GM18907 (cell line): Measurements from ENCODE around the gene ZBTB20.

Experiments used
- ATAC-seq: cut with Tn5 transposase; IDR thresholded peaks from one replicate; pipeline ENCODE4 v1.9.1; 2021; ENCODE audit warnings: mild to moderate bottlenecking, moderate library complexity; ENCODE audit not compliant: unreplicated experiment

Gene ZBTB20

DNA sequence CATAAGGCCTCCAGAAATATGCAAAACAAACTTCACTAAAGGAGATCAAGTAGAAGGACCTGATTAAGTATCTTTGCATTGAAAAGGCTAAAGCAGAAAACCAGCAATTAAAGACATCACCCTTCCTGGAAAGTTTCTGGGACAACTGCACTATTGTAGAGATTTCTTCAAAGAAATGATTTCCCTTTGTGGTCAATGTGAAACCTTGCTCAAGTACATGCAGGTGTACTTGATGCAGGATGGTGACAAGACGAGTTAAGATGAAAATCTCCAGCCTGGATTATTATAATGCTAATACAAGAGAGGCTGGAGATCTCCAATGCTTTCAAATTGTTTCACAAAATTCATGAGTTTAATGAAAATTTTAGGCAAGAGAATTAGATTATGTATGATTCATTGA, 644.9 kb downstream of the ZBTB20 start:
- no peak for ATAC-seq

DNA sequence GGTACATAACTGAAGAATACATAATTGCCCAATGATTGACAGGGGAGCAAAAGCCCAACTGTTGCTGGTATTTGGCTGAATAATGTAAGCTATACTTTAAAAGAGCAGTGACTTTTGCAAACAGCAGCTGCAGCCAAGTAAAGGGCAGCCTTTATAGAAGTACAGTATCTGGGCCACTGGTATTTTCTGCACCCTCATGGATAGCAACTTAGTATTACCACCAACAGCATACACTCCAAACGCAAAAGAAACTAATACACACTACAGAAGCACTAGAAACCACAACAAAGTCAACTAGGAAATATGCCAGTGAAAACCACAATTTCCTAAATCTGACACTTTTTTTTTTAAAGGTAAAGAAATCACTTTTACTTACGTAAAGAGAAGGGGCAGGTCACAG, 647.1 kb downstream of the ZBTB20 start:
- ATAC-seq, result no peak

- no peak for ATAC-seq
Measured at GRCh38 chr3:114498539-114499370, 648.3 kb downstream of the ZBTB20 start.

DNA sequence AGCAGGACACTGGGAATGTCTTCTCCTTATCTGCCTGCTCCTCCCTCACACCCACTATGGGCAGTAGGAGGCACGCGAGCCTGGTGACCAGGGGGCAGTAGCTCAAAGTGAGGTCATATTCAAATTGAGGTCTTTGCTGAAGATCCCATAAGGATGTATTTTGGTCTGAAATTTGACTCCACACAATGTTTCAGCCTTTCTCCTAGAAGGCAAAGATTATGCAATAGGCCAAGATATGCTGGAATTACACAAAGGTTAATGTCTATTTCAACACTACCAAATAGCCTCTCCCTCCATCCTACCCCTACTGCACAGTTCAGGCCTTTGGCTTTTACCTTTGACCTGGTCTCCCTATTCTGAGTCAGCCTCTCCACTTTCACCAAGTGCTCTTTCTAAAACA, 650.2 kb downstream of the ZBTB20 start:
- no peak for ATAC-seq

DNA sequence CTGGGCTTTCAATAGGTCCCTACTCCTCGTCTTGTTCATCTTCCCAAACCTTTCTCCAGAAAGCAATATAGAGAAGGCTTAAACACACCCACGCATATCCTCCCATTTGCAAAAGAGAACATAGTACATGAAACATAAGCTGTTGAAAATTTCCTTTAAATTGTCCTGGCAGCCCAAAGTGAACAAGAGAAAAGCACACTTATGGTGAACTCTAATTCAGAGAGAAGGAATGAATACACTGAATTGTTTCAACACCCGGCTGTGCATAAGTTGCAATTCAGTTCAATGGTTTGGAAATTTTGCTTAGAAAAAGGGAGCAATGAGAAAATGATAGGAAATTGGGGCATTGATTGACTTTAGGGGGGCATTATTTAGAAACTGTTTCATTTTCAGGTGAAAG, 650.6 kb downstream of the ZBTB20 start:
- no peak for ATAC-seq

GRCh38 chr3:114496021-114496434, 651.1 kb downstream of the ZBTB20 start:
- ATAC-seq, result no peak

- no peak for ATAC-seq
Measured at GRCh38 chr3:114494498-114494897, 652.6 kb downstream of the ZBTB20 start.

GRCh38 chr3:114490829-114491228, 656.3 kb downstream of the ZBTB20 start:
- no peak for ATAC-seq

- no peak for ATAC-seq
Measured at GRCh38 chr3:114487502-114487901, 659.6 kb downstream of the ZBTB20 start.

DNA sequence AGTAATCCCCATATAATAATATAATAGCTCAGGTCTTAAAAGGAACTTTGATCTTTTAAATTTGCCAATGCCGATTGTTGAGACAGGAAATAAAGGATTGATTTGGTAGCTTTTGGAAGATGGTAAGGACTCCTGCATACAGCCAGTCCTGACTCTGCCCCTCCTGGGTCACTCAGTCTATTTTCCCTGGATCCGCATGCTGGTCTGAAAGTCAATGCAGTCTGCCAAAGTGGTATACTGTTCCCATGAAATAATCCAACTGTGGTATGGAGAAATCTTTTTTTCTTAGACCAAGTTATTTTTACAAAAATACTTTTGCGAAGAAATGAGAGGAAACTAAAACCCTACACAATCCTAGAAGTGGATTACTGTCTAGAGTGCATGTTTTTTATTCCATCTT, 662.2 kb downstream of the ZBTB20 start:
- ATAC-seq, result no peak

- no peak for ATAC-seq
Measured at GRCh38 chr3:114481113-114481512, 666.0 kb downstream of the ZBTB20 start.

- ATAC-seq, result no peak
Measured at GRCh38 chr3:114480442-114480841, 666.6 kb downstream of the ZBTB20 start.

GRCh38 chr3:114478801-114479200, 668.3 kb downstream of the ZBTB20 start:
- ATAC-seq, result no peak

DNA sequence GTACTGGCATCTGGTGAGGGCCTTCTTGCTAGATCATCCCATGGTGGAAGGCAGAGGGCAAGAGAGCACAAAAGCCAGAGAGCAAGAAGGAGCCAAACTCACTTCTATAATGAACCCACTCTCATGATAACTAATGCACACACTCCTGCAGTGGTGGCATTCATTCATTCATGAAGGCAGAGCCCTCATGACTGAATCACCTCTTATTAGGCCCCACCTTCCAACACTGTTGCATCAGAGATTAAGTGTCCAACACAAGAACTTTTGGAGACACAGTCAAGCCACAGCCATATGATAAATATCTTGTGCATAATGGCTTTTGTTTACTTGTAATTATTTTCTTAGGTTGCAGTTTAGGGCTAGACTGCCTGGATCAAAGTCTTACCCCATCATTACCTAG, 670.6 kb downstream of the ZBTB20 start:
- no peak for ATAC-seq

DNA sequence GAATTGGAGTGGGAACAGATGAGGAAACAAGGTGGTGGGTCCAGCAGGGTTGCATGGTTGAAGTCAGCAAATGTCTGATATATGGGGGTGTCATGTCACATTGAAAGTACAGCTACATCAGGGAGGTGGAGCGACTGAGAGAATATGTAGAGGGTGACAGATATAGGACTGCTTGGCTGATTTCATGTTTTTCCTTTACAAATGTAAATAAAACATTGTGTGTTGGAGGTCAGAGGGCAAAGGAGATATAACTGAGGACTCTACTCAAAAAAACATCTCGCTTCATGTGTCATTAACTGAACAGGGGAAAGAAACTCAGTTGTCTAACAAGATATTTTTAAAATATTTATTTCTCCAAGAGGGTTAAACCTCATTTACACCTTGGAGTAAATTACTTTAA, 675.6 kb downstream of the ZBTB20 start:
- no peak for ATAC-seq

DNA sequence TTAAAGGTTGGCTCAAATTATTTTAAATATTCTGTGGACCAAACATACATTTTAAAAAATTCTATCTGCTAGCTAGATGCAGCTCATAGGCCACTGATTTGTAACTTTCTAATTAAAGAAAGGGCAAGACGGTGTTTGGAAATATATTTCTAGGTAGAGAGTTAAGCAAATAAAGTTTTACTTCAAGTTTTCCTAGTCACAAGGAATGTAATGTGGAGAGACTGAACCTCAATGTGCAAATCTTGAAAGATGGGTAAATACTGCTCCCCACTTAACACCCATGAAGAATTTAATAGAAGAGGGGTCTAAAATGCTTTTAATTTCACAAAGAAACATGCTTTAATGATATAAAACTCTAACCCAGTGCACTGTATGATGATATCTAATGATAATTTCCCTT, 678.0 kb downstream of the ZBTB20 start:
- ATAC-seq, result no peak

DNA sequence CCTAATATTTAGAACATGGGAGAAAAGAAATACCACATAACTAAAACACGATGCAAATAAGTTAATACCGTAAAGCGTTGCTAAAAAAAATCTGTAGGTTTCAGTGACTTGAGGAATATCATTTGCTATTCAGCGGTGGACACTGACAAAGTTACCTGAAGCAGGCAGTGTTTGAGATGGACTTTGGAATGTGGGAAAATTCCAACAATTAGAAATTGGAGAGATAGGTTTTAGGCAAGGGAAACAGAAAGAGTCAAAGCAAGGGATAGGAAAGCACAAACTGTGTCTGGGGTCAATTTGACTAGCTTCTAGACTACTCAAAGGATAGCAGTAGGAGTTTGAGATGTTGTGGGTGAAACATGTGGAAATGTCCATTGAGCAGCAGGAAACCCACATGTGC, 680.3 kb downstream of the ZBTB20 start:
- ATAC-seq, result no peak

DNA sequence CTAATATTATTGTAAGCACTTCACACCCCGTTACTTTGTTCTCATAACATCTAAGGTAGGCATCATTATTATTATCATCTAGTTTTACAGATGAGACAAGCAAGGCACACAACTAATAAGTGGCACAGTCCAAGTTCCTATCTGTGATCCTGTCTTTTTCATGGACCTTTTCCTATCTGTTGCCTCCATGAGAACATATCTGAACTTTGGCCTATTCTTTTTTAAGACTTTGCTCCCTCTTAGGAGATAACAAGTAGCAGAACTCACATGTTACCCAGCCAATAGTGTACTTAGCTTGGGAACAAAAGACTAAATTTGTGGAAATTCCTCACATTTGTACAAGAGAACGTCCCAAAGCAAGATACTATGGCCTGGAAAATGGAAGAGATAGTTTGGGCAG, 680.8 kb downstream of the ZBTB20 start:
- no peak for ATAC-seq

DNA sequence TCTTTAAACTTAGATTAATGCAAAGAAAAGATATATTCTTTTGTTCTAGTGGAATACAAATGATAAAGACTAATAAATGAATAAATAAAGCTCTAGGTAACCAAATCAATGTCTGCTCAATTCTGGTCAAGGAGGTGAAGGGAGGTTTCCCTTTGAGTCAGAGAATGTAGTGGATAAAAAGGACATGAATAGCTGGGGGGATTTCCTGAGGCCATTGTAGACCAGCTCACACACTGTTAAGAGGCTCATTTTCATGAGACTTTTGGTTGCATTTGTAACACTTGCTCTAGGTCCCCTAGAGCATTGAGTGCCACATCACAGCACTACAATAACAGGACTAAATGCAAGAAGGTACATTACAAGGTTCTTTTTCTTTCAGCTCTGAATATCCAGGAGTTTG, 682.5 kb downstream of the ZBTB20 start:
- ATAC-seq, result peak; percentile 96

DNA sequence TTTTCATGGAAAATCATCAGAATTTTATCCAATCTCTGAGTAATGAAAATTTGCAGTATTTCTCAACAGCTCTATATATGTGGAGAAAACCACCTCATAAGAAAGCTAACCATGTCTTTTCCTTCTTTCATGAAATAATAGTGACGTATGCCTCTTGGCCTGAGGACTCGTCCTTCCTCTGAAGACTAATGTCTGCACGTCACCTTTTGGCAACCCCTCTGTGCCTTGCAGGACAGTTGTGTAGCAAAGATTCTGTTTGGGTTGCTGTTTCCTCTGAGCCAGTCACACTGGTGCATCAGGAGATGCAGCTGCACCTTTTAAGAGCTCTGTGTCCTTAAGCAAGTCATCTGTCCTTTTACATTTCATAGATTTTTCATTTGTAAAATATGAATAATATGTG, 684.3 kb downstream of the ZBTB20 start:
- no peak for ATAC-seq

DNA sequence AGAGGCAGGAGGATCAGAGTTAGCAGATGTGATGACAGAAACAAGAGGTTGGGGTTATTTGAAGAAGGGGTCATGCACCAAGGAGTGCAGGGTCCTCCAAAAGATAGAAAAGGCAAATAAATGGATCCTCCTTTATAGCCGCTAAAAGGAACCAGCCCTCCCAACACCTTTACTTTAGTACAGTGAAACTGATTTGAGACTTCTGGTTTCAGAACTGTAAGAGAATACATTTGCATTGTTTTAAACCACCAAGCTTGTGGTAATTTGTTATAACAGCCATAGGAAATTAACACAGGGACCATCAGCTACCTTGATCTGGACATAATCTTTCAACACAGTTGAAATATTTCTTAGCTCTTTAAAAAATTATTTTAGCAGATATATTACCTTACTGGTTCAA, 686.6 kb downstream of the ZBTB20 start:
- ATAC-seq, result peak; percentile 56

GRCh38 chr3:114456742-114457141, 690.3 kb downstream of the ZBTB20 start:
- ATAC-seq, result peak; percentile 73

- ATAC-seq, result no peak
Measured at GRCh38 chr3:114455432-114455831, 691.7 kb downstream of the ZBTB20 start.
